MCF 10A (cell line): Measurements from ENCODE around the gene EFNB1. TPM values are rescaled to one million over a fixed set of nuclear protein-coding genes. Genes with fewer than 3 reads are reported as not detected.

Source experiments
- BruUV-seq: library from RNA; stranded (reverse); fragments of 400-500 nt; replicated peaks from 2 replicates; lab custom pipeline; 2021; lab: Mats Ljungman, UMichigan
- CTCF ChIA-PET: fragments of 300-600 bp; sonication (Branson Sonifier 250); formaldehyde crosslinking; extraction: SDS; loops from one replicate; lab custom pipeline; 2021; ENCODE audit warnings: antibody characterized with exemption, inconsistent platforms; lab: Yijun Ruan, JAX
- POLR2A ChIA-PET: fragments of 300-600, 350-650 bp; sonication (Branson Sonifier 250); formaldehyde crosslinking; extraction: SDS; loops from one replicate; lab custom pipeline; 2020; ENCODE audit warnings: antibody characterized with exemption, inconsistent platforms; lab: Yijun Ruan, JAX
- DNase-seq: peaks from one replicate; pipeline ENCODE4 v3.0.0-alpha.2; 2018; ENCODE audit not compliant: unreplicated experiment
- H3K27ac Mint-ChIP-seq: one replicate; pipeline ENCODE4 v1.8.0; 2022; ENCODE audit warnings: mild to moderate bottlenecking, low read depth, mixed read lengths; ENCODE audit not compliant: unreplicated experiment
- H3K27me3 Mint-ChIP-seq: one replicate; pipeline ENCODE4 v1.8.0; 2022; ENCODE audit warnings: mixed read lengths; ENCODE audit not compliant: insufficient read depth, unreplicated experiment
- H3K36me3 Mint-ChIP-seq: one replicate; pipeline ENCODE4 v1.8.0; 2022; ENCODE audit warnings: mild to moderate bottlenecking, moderate library complexity, mixed read lengths; ENCODE audit not compliant: insufficient read depth, unreplicated experiment
- H3K4me1 Mint-ChIP-seq: one replicate; pipeline ENCODE4 v1.8.0; 2022; ENCODE audit warnings: mixed read lengths; ENCODE audit not compliant: insufficient read depth, unreplicated experiment
- H3K4me3 Mint-ChIP-seq: one replicate; pipeline ENCODE4 v1.8.0; 2022; ENCODE audit warnings: mild to moderate bottlenecking, moderate library complexity, mixed read lengths; ENCODE audit not compliant: unreplicated experiment
- H3K9me3 Mint-ChIP-seq: one replicate; pipeline ENCODE4 v1.8.0; 2022; ENCODE audit warnings: mixed read lengths; ENCODE audit not compliant: unreplicated experiment
- intact Hi-C: fragments of 100-400 bp; cut with micrococcal nuclease; formaldehyde crosslinking; loops from 2 replicates; pipeline ENCODE4 v1.14.1; 2022
- total RNA-seq: library from RNA; stranded (reverse); gene quantifications from 2 replicates; pipeline ENCODE4 v1.2.3, GENCODE V29; 2022
- TF ChIP-seq, protein P1 (sequence below): fragments of 200-600 bp; IDR thresholded peaks from one replicate; pipeline ENCODE4 v1.8.0; 2022; ENCODE audit warnings: antibody characterized with exemption, mild to moderate bottlenecking; ENCODE audit not compliant: unreplicated experiment

Gene EFNB1
- total RNA-seq, 1 experiment from 2014 or later, result 42.9 TPM

DNA sequence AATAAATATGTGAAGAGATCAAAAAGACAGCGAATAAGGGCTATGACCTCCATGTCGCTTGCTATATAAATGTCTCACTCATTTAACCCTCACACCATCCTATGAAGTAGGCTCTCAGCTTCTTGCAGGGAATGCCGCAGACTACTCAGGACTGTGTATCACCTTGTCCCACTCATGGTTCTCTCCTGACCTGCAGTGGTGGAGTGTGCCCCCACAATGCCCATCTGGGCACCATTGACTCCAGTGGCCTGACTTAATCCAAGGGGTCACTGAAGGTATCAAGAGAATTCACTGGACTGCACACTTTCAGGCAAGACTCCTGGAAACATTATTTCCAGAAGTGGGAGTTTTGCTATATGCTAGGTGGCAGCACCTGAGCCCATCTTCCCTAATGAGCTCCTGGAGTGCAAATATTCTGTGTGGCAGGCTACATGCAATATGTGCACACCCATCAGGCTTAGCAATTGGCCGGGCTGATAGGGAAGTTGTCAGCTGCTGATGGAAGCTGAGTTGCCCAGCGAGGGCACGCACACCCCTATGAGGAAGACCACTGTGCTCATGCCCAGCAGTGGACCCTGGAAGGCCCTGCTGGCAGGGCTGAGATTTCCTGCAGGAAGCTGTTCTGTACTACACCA is 8.2 kb upstream of the EFNB1 start:
- no peaks in the 10 kb centered on the region for H3K36me3 Mint-ChIP-seq
- DNase-seq, result no peak
- no TSS peak for BruUV-seq
- no peaks in the 10 kb centered on the region for H3K9me3 Mint-ChIP-seq
- POLR2A ChIA-PET, result interaction anchor here (1.1 kb wide), 1 partner anchor 31 kb away, joined by 3 read pairs; no protein-coding TSS in a partner anchor
- H3K4me1 Mint-ChIP-seq, result peaks cover 8% of the 10 kb centered on the region
- intact Hi-C loops, result loop anchor here (5.0 to 10.0 kb wide), 4 partner anchors 314 to 1277 kb away; partner anchors contain the start of gene EDA
- H3K4me3 Mint-ChIP-seq, result no peak overlapping the region
- CTCF ChIA-PET, result interaction anchor here (0.5 to 12.3 kb wide), 15 partner anchors 10 to 1542 kb away, joined by 3 to 204 read pairs (median 3); partner anchors contain the start of gene OPHN1
- TF ChIP-seq, protein P1, sequence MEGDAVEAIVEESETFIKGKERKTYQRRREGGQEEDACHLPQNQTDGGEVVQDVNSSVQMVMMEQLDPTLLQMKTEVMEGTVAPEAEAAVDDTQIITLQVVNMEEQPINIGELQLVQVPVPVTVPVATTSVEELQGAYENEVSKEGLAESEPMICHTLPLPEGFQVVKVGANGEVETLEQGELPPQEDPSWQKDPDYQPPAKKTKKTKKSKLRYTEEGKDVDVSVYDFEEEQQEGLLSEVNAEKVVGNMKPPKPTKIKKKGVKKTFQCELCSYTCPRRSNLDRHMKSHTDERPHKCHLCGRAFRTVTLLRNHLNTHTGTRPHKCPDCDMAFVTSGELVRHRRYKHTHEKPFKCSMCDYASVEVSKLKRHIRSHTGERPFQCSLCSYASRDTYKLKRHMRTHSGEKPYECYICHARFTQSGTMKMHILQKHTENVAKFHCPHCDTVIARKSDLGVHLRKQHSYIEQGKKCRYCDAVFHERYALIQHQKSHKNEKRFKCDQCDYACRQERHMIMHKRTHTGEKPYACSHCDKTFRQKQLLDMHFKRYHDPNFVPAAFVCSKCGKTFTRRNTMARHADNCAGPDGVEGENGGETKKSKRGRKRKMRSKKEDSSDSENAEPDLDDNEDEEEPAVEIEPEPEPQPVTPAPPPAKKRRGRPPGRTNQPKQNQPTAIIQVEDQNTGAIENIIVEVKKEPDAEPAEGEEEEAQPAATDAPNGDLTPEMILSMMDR, result no peak
- H3K27me3 Mint-ChIP-seq, result peaks cover 54% of the 10 kb centered on the region
- no peak overlapping the region for H3K27ac Mint-ChIP-seq

DNA sequence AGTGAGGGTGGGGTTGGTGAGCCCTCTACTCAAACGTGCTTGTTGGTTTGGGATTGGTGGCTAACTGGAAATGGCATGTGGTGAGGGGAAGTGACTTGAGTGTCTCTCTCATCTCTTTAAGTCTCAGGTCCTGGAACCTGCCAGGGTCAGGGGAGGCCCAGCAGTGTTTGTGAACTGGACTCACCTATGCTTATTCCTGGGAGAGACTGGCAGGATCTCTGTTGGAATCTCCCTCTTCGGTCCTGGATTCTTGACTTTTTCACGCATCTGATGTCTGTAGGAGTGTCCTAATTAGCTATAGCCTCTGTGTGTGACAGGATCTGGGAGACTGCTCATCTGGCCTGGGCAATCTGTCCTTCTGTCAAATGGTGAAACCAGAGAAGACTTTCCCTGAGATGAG is 7.2 kb upstream of the EFNB1 start:
- Mint-ChIP-seq H3K27me3 (peaks cover 49% of the 10 kb centered on the region), H3K36me3 (no peaks in the 10 kb centered on the region), H3K27ac (no peak overlapping the region), H3K9me3 (no peaks in the 10 kb centered on the region), H3K4me1 (peaks cover 8% of the 10 kb centered on the region), H3K4me3 (no peak overlapping the region)
- CTCF ChIA-PET, result interaction anchor here (0.6 to 12.3 kb wide), 13 partner anchors 9 to 567 kb away, joined by 3 to 204 read pairs (median 5); partner anchors contain the start of gene OPHN1
- DNase-seq, result no peak
- no TSS peak for BruUV-seq
- POLR2A ChIA-PET, result interaction anchor here (1.1 kb wide), 1 partner anchor 32 kb away, joined by 3 read pairs; no protein-coding TSS in a partner anchor
- intact Hi-C loops, result loop anchor here (1.0 to 10.0 kb wide), 7 partner anchors 313 to 1276 kb away; partner anchors contain the start of gene EDA
- TF ChIP-seq, protein P1, result no peak

DNA sequence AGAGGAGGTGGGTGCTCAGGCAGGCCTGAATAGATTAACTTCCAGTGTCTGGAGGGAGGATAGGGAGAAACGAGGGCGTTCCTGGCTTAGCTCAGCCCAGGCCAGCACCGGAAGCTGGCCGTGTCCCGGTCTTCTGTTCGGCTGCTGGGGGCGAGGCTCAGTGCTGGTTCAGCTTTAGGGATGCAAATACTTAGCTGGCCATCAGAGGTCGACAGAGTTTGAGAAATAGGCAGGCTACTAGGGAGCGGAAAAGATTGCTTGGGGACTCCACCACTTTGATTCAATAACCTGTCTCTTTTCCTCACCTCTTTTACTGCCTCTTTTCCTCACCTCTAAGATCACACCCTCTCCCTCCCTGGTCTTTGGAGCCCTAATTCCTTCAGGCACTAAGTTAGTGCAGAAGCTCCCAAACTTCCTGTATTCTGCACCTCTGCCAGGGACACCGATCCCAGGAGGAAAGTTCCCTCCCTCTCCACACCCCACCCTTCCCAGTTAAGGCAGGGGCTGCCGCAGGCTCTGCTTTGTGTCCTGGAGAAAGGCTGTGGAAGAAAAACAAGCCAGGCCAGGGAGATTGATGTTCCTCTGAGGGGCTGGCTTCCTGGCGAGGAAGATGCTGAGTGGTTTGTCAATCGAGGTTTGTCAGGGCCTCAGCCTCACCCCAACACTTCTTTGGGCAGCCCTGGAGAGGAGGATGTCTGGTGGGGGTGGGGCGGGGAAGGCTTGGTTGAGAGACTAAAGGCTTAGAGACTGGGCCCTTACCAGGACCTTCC is 6.0 kb upstream of the EFNB1 start:
- intact Hi-C loops, result loop anchor here (1.0 to 10.0 kb wide), 7 partner anchors 312 to 1274 kb away; partner anchors contain the start of gene EDA
- BruUV-seq, result no TSS peak
- TF ChIP-seq, protein P1, result peak; percentile 76
- H3K4me1 Mint-ChIP-seq, result peaks cover 11% of the 10 kb centered on the region
- DNase-seq, result peak; percentile 65
- no peaks in the 10 kb centered on the region for H3K36me3 Mint-ChIP-seq
- CTCF ChIA-PET, result interaction anchor here (0.6 to 12.3 kb wide), 35 partner anchors 8 to 1274 kb away, joined by 3 to 204 read pairs (median 3); partner anchors contain the start of gene PJA1
- no peaks in the 10 kb centered on the region for H3K9me3 Mint-ChIP-seq
- POLR2A ChIA-PET, result interaction anchor here (0.5 to 0.6 kb wide), 2 partner anchors 213 to 310 kb away, joined by 3 read pairs; no protein-coding TSS in a partner anchor
- H3K27me3 Mint-ChIP-seq, result peaks cover 40% of the 10 kb centered on the region
- no peak overlapping the region for H3K4me3 Mint-ChIP-seq
- no peak overlapping the region for H3K27ac Mint-ChIP-seq
